Measurements from ENCODE around the gene FAM131A.

- no peak for TF ChIP-seq CTCF (IDR thresholded peaks at IDR 0.05)
- no peak for TF ChIP-seq EZH2 (IDR thresholded peaks at IDR 0.05; ENCODE audit: borderline replicate concordance, insufficient read depth, low read depth, low read length, poor library complexity, severe bottlenecking)
Measured at GRCh38 chr3:184325269-184325668, 12.1 kb upstream of the FAM131A start.
